HG03139 (cell line): ENCODE results near the gene ESYT3.

Source experiments
- ATAC-seq: cut with Tn5 transposase; IDR thresholded peaks from one replicate; pipeline ENCODE4 v1.9.1; 2021; ENCODE audit not compliant: unreplicated experiment

ESYT3 gene

GRCh38 chr3:138459619-138460535 lies 25.5 kb downstream of the ESYT3 start:
- no peak for ATAC-seq

GRCh38 chr3:138460536-138461205 lies 26.3 kb downstream of the ESYT3 start:
- no peak for ATAC-seq

- ATAC-seq, result no peak
Measured at GRCh38 chr3:138461246-138461645, 26.8 kb downstream of the ESYT3 start.

- no peak for ATAC-seq
Measured at GRCh38 chr3:138461896-138462295, 27.5 kb downstream of the ESYT3 start.

- no peak for ATAC-seq
Measured at GRCh38 chr3:138463724-138464490, 29.5 kb downstream of the ESYT3 start.

GRCh38 chr3:138464491-138464860 lies 30.1 kb downstream of the ESYT3 start:
- ATAC-seq, result no peak

- no peak for ATAC-seq
Measured at GRCh38 chr3:138465451-138465850, 31.0 kb downstream of the ESYT3 start.

GRCh38 chr3:138465925-138466324 lies 31.5 kb downstream of the ESYT3 start:
- no peak for ATAC-seq

GRCh38 chr3:138467931-138468330 lies 33.5 kb downstream of the ESYT3 start:
- no peak for ATAC-seq

- no peak for ATAC-seq
Measured at GRCh38 chr3:138468451-138468850, 34.0 kb downstream of the ESYT3 start.

- no peak for ATAC-seq
Measured at GRCh38 chr3:138468886-138469285, 34.5 kb downstream of the ESYT3 start.

GRCh38 chr3:138469874-138470273 lies 35.5 kb downstream of the ESYT3 start:
- no peak for ATAC-seq

- no peak for ATAC-seq
Measured at GRCh38 chr3:138470687-138471086, 36.3 kb downstream of the ESYT3 start.

- ATAC-seq, result no peak
Measured at GRCh38 chr3:138471481-138471880, 37.1 kb downstream of the ESYT3 start.

- no peak for ATAC-seq
Measured at GRCh38 chr3:138472141-138472825, 37.9 kb downstream of the ESYT3 start.

GRCh38 chr3:138473391-138473790 lies 39.0 kb downstream of the ESYT3 start:
- ATAC-seq, result no peak

- ATAC-seq, result no peak
Measured at GRCh38 chr3:138474163-138474562, 39.7 kb downstream of the ESYT3 start.

- ATAC-seq, result no peak
Measured at GRCh38 chr3:138476526-138476925, 42.1 kb downstream of the ESYT3 start.

- ATAC-seq, result no peak
Measured at GRCh38 chr3:138477120-138477519, 42.7 kb downstream of the ESYT3 start.

GRCh38 chr3:138477801-138478200 lies 43.4 kb downstream of the ESYT3 start:
- ATAC-seq, result no peak

GRCh38 chr3:138479438-138479863 lies 45.0 kb downstream of the ESYT3 start:
- ATAC-seq, result no peak
